ENCODE measurements around the gene PURB.

DNA sequence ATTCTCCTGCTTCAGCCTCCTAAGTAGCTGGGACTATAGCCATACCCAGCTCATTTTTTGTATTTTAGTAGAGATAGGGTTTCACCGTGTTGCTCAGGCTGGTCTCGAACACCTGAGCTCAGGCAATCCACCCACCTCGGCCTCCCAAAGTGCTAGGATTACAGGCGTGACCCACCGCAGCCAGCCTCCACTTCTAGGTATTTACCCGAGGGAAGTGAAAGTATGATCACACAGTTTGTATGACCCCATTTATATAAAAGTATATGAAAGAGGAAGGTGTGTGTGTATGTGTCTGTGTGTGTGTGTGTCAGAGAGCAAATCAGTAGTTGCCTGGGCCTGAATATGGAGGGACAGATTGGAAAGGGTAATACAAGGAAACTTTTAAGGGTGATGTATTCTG is 2.0 kb upstream of the PURB start:
- TF ChIP-seq, protein P1, sequence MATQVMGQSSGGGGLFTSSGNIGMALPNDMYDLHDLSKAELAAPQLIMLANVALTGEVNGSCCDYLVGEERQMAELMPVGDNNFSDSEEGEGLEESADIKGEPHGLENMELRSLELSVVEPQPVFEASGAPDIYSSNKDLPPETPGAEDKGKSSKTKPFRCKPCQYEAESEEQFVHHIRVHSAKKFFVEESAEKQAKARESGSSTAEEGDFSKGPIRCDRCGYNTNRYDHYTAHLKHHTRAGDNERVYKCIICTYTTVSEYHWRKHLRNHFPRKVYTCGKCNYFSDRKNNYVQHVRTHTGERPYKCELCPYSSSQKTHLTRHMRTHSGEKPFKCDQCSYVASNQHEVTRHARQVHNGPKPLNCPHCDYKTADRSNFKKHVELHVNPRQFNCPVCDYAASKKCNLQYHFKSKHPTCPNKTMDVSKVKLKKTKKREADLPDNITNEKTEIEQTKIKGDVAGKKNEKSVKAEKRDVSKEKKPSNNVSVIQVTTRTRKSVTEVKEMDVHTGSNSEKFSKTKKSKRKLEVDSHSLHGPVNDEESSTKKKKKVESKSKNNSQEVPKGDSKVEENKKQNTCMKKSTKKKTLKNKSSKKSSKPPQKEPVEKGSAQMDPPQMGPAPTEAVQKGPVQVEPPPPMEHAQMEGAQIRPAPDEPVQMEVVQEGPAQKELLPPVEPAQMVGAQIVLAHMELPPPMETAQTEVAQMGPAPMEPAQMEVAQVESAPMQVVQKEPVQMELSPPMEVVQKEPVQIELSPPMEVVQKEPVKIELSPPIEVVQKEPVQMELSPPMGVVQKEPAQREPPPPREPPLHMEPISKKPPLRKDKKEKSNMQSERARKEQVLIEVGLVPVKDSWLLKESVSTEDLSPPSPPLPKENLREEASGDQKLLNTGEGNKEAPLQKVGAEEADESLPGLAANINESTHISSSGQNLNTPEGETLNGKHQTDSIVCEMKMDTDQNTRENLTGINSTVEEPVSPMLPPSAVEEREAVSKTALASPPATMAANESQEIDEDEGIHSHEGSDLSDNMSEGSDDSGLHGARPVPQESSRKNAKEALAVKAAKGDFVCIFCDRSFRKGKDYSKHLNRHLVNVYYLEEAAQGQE (IDR thresholded peaks at IDR 0.05; ENCODE audit: borderline replicate concordance): no peak
- TF ChIP-seq, protein P2, sequence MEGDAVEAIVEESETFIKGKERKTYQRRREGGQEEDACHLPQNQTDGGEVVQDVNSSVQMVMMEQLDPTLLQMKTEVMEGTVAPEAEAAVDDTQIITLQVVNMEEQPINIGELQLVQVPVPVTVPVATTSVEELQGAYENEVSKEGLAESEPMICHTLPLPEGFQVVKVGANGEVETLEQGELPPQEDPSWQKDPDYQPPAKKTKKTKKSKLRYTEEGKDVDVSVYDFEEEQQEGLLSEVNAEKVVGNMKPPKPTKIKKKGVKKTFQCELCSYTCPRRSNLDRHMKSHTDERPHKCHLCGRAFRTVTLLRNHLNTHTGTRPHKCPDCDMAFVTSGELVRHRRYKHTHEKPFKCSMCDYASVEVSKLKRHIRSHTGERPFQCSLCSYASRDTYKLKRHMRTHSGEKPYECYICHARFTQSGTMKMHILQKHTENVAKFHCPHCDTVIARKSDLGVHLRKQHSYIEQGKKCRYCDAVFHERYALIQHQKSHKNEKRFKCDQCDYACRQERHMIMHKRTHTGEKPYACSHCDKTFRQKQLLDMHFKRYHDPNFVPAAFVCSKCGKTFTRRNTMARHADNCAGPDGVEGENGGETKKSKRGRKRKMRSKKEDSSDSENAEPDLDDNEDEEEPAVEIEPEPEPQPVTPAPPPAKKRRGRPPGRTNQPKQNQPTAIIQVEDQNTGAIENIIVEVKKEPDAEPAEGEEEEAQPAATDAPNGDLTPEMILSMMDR (IDR thresholded peaks at IDR 0.05; ENCODE audit: poor library complexity, severe bottlenecking): no peak

Measured in neural cell (in vitro differentiated cells).